WTC11 (cell line): ENCODE data around the gene TP63. TPM values are rescaled to one million over a fixed set of nuclear protein-coding genes. Genes with fewer than 3 reads are reported as not detected.

ENCODE experiments used
- ATAC-seq: fragments of 200-7000 bp; cut with Tn5 transposase; 2 replicates; pipeline ENCODE4 v1.10.0; 2021; ENCODE audit warnings: mild to moderate bottlenecking, moderate library complexity
- CTCF ChIA-PET: fragments of 300-600 bp; sonication (Branson Sonifier 250); formaldehyde crosslinking; loops from one replicate; lab custom pipeline; 2021; ENCODE audit warnings: antibody characterized with exemption; lab: Charles Lee
- POLR2A ChIA-PET: fragments of 350-600 bp; sonication (Branson Sonifier 250); formaldehyde crosslinking; loops from one replicate; lab custom pipeline; 2021; ENCODE audit warnings: antibody characterized with exemption; lab: Charles Lee
- DNase-seq: peaks from one replicate; pipeline ENCODE4 v3.0.0; 2021; ENCODE audit warnings: low spot score
- H3K27ac Mint-ChIP-seq: 2 replicates; pipeline ENCODE4 v1.8.0; 2021; ENCODE audit warnings: mixed read lengths
- H3K27me3 Mint-ChIP-seq: 2 replicates; pipeline ENCODE4 v1.8.0; 2021; ENCODE audit warnings: low read depth, mild to moderate bottlenecking, moderate library complexity, mixed read lengths
- H3K36me3 Mint-ChIP-seq: 2 replicates; pipeline ENCODE4 v1.8.0; 2021; ENCODE audit warnings: mixed read lengths
- H3K4me1 Mint-ChIP-seq: 2 replicates; pipeline ENCODE4 v1.8.0; 2022; ENCODE audit warnings: mixed read lengths
- H3K4me3 Mint-ChIP-seq: 2 replicates; pipeline ENCODE4 v1.8.0; 2021; ENCODE audit warnings: mild to moderate bottlenecking, moderate library complexity, mixed read lengths
- H3K9me3 Mint-ChIP-seq: 2 replicates; pipeline ENCODE4 v1.8.0; 2021; ENCODE audit warnings: mixed read lengths
- AR ChIP-seq: fragments of 250-450 bp; sonication (Bioruptor Pico); IDR thresholded peaks from 2 replicates; pipeline ENCODE4 v1.9.0; 2021; ENCODE audit warnings: mild to moderate bottlenecking
- ARID4B ChIP-seq: sonication (generic); formaldehyde crosslinking; IDR thresholded peaks from 2 replicates; pipeline ENCODE4 v1.8.0; 2023; ENCODE audit warnings: missing genetic modification reagents, mild to moderate bottlenecking, borderline replicate concordance
- CBFB ChIP-seq: sonication (generic); formaldehyde crosslinking; IDR thresholded peaks from 2 replicates; pipeline ENCODE4 v1.8.1; 2022; ENCODE audit warnings: mild to moderate bottlenecking, low read depth, missing genetic modification reagents
- CDX4 ChIP-seq: fragments of 250-450 bp; sonication (Bioruptor Pico); IDR thresholded peaks from 2 replicates; pipeline ENCODE4 v1.9.0; 2021; ENCODE audit warnings: moderate library complexity, mild to moderate bottlenecking, inconsistent platforms, borderline replicate concordance
- ERG ChIP-seq: fragments of 250-450 bp; sonication (Bioruptor Pico); IDR thresholded peaks from 2 replicates; pipeline ENCODE4 v1.8.0; 2021; ENCODE audit warnings: mild to moderate bottlenecking
- ETV6 ChIP-seq: sonication (generic); formaldehyde crosslinking; IDR thresholded peaks from 2 replicates; pipeline ENCODE4 v1.8.1; 2022; ENCODE audit warnings: mild to moderate bottlenecking, missing genetic modification reagents
- FOXK1 ChIP-seq: sonication (generic); formaldehyde crosslinking; IDR thresholded peaks from 2 replicates; pipeline ENCODE4 v1.8.0; 2022; ENCODE audit warnings: mild to moderate bottlenecking, moderate library complexity, missing genetic modification reagents
- GRHL2 ChIP-seq: fragments of 250-450 bp; sonication (Bioruptor Pico); IDR thresholded peaks from 2 replicates; pipeline ENCODE4 v1.8.0; 2022; ENCODE audit warnings: mild to moderate bottlenecking, moderate library complexity; ENCODE audit not compliant: insufficient replicate concordance, severe bottlenecking
- IRF1 ChIP-seq: sonication (generic); formaldehyde crosslinking; IDR thresholded peaks from 2 replicates; pipeline ENCODE4 v1.8.0; 2023; ENCODE audit warnings: missing genetic modification reagents
- IRF2 ChIP-seq: sonication (generic); formaldehyde crosslinking; IDR thresholded peaks from 2 replicates; pipeline ENCODE4 v1.8.0; 2022; ENCODE audit warnings: low read depth, missing genetic modification reagents, borderline replicate concordance
- KAT7 ChIP-seq: sonication (generic); formaldehyde crosslinking; IDR thresholded peaks from 2 replicates; pipeline ENCODE4 v1.8.1; 2023; ENCODE audit warnings: missing genetic modification reagents, mild to moderate bottlenecking, borderline replicate concordance
- MAX ChIP-seq: sonication (generic); formaldehyde crosslinking; IDR thresholded peaks from 2 replicates; pipeline ENCODE4 v1.8.0; 2022; ENCODE audit warnings: mild to moderate bottlenecking, missing genetic modification reagents
- PREB ChIP-seq: sonication (generic); formaldehyde crosslinking; IDR thresholded peaks from 2 replicates; pipeline ENCODE4 v1.8.1; 2022; ENCODE audit warnings: mild to moderate bottlenecking, missing genetic modification reagents, moderate library complexity, borderline replicate concordance
- RORB ChIP-seq: fragments of 250-450 bp; sonication (Bioruptor Pico); IDR thresholded peaks from 2 replicates; pipeline ENCODE4 v1.9.0; 2021; ENCODE audit warnings: mild to moderate bottlenecking
- SMAD3 ChIP-seq: sonication (generic); formaldehyde crosslinking; IDR thresholded peaks from 2 replicates; pipeline ENCODE4 v1.8.0; 2022; ENCODE audit warnings: missing genetic modification reagents, mild to moderate bottlenecking, borderline replicate concordance
- TP53 ChIP-seq: sonication (generic); formaldehyde crosslinking; IDR thresholded peaks from 2 replicates; pipeline ENCODE4 v1.8.1; 2023; ENCODE audit warnings: mild to moderate bottlenecking, missing genetic modification reagents
- ZNF263 ChIP-seq: sonication (generic); formaldehyde crosslinking; IDR thresholded peaks from 2 replicates; pipeline ENCODE4 v1.8.1; 2022; ENCODE audit warnings: low read depth, mild to moderate bottlenecking, moderate library complexity, missing genetic modification reagents
- ZNF317 ChIP-seq: sonication (generic); formaldehyde crosslinking; IDR thresholded peaks from 2 replicates; pipeline ENCODE4 v1.8.1; 2023; ENCODE audit warnings: low read depth, mild to moderate bottlenecking, moderate library complexity, missing genetic modification reagents, borderline replicate concordance
- ZNF423 ChIP-seq: fragments of 250-450 bp; sonication (Bioruptor Pico); IDR thresholded peaks from 2 replicates; pipeline ENCODE4 v2.1.2; 2022; ENCODE audit warnings: mild to moderate bottlenecking, moderate library complexity
- ZSCAN18 ChIP-seq: fragments of 250-450 bp; sonication (Bioruptor Pico); IDR thresholded peaks from 2 replicates; pipeline ENCODE4 v2.1.2; 2022; ENCODE audit warnings: mild to moderate bottlenecking, moderate library complexity
- total RNA-seq: library from RNA; stranded (reverse); gene quantifications from 3 replicates; pipeline ENCODE4 v1.2.3, GENCODE V29; 2021

The TP63 gene
- total RNA-seq, 1 experiment from 2014 or later = 0.09 TPM

GRCh38 chr3:189588475-189589178 lies 42.6 kb upstream of the TP63 start (continued):
- TF ChIP-seq ARID4B (CRISPR knock-in tag) (no peak), SMAD3 (CRISPR knock-in tag) (no peak), ETV6 (CRISPR knock-in tag) (no peak), GRHL2 (no peak), ERG (CRISPR knock-in tag) (no peak), IRF1 (no peak), RORB (CRISPR knock-in tag) (no peak), ZNF263 (no peak), MAX (CRISPR knock-in tag) (no peak), AR (CRISPR knock-in tag) (no peak), ZSCAN18 (CRISPR knock-in tag) (no peak), ZNF423 (CRISPR knock-in tag) (no peak)

GRCh38 chr3:189589179-189589569 lies 42.0 kb upstream of the TP63 start:
- H3K9me3 Mint-ChIP-seq = peaks cover 11% of the 10 kb centered on the region
- peaks cover 3% of the 10 kb centered on the region; the same call in 1 of the 2 replicates for H3K36me3 Mint-ChIP-seq
- no peak overlapping the region for H3K27ac Mint-ChIP-seq
- H3K27me3 Mint-ChIP-seq = no peaks in the 10 kb centered on the region
- DNase-seq (no peak), ATAC-seq (no peak)
- no peak overlapping the region for H3K4me3 Mint-ChIP-seq
- peaks cover 8% of the 10 kb centered on the region; the same call in 1 of the 2 replicates for H3K4me1 Mint-ChIP-seq
- ChIA-PET CTCF (no interaction called here), POLR2A (no interaction called here)
- TF ChIP-seq FOXK1 (CRISPR knock-in tag) (no peak), PREB (CRISPR knock-in tag) (no peak), CBFB (CRISPR knock-in tag) (no peak), IRF2 (CRISPR knock-in tag) (no peak), ZNF317 (CRISPR knock-in tag) (no peak), TP53 (CRISPR knock-in tag) (no peak), KAT7 (no peak), RORB (CRISPR knock-in tag) (no peak), ZNF423 (CRISPR knock-in tag) (no peak), CDX4 (CRISPR knock-in tag) (no peak)
